IMR-90 (cell line): Measurements from ENCODE around the gene MYORG. TPM values are rescaled to one million over a fixed set of nuclear protein-coding genes. Genes with fewer than 3 reads are reported as not detected.

ENCODE experiments used
- ATAC-seq: fragments of 200-7000 bp; cut with Tn5 transposase; 2 replicates; pipeline ENCODE4 v1.9.1; 2020; ENCODE audit warnings: low read depth, mild to moderate bottlenecking, moderate library complexity
- BruUV-seq: library from RNA; stranded (reverse); fragments of 400-500 nt; replicated peaks from 2 replicates; lab custom pipeline; 2021; lab: Mats Ljungman, UMichigan
- CTCF ChIA-PET: fragments of 300-600 bp; formaldehyde crosslinking; extraction: SDS; loops from one replicate; lab custom pipeline; 2021; ENCODE audit warnings: antibody characterized with exemption; lab: Yijun Ruan, JAX
- POLR2A ChIA-PET: fragments of 300-600 bp; sonication (Branson Sonifier 250); formaldehyde crosslinking; loops from one replicate; lab custom pipeline; 2022; ENCODE audit warnings: antibody characterized with exemption; ENCODE audit not compliant: unreplicated experiment; lab: Charles Lee
- DNase-seq: peaks from one replicate; pipeline ENCODE4 v3.0.0; 2013
- H2AFZ ChIP-seq: replicated peaks from 2 replicates; pipeline ENCODE3; 2013; ENCODE audit warnings: low read length, mild to moderate bottlenecking; ENCODE audit not compliant: poor library complexity
- H2AK5ac ChIP-seq: 2 replicates; pipeline ENCODE4 v1.6.1; 2013; ENCODE audit warnings: low read depth, low read length, inconsistent platforms
- H2AK9ac ChIP-seq: replicated peaks from 2 replicates; pipeline ENCODE3; 2013; ENCODE audit warnings: mild to moderate bottlenecking, low read depth, low read length, moderate library complexity; ENCODE audit not compliant: poor library complexity
- H2BK120ac ChIP-seq: 2 replicates; pipeline ENCODE4 v1.6.1; 2013; ENCODE audit warnings: low read depth, low read length, inconsistent platforms
- H2BK15ac ChIP-seq: 3 replicates; pipeline ENCODE4 v1.6.1; 2013; ENCODE audit warnings: low read depth, low read length, inconsistent platforms
- H2BK20ac ChIP-seq: 2 replicates; pipeline ENCODE4 v1.6.1; 2013; ENCODE audit warnings: low read depth, mild to moderate bottlenecking, inconsistent platforms, low read length, moderate library complexity
- H2BK5ac ChIP-seq: 2 replicates; pipeline ENCODE4 v1.6.1; 2013; ENCODE audit warnings: mild to moderate bottlenecking, low read depth, low read length, inconsistent platforms; ENCODE audit not compliant: poor library complexity, severe bottlenecking
- H3K14ac ChIP-seq: replicated peaks from 2 replicates; pipeline ENCODE4 v1.6.1; 2013; ENCODE audit warnings: low read depth, low read length, inconsistent platforms
- H3K18ac ChIP-seq: 2 replicates; pipeline ENCODE4 v1.6.1; 2013; ENCODE audit warnings: low read depth, low read length, control low read depth
- H3K23ac ChIP-seq: 2 replicates; pipeline ENCODE4 v1.6.1; 2013; ENCODE audit warnings: low read depth, low read length, inconsistent platforms
- H3K27ac ChIP-seq: 2 replicates; pipeline ENCODE4 v1.5.1; 2013; ENCODE audit warnings: mild to moderate bottlenecking, control low read depth, low read length; ENCODE audit not compliant: insufficient read depth
- H3K27me3 ChIP-seq: 2 replicates; pipeline ENCODE4 v1.6.1; 2013; ENCODE audit warnings: low read length; ENCODE audit not compliant: control insufficient read depth, insufficient read depth
- H3K36me3 ChIP-seq: 2 replicates; pipeline ENCODE4 v1.6.1; 2013; ENCODE audit warnings: low read length, mixed read lengths; ENCODE audit not compliant: control insufficient read depth, insufficient read depth
- H3K4ac ChIP-seq: 2 replicates; pipeline ENCODE4 v1.6.1; 2013; ENCODE audit warnings: low read depth, low read length, inconsistent platforms
- H3K4me1 ChIP-seq: 2 replicates; pipeline ENCODE4 v1.6.1; 2013; ENCODE audit warnings: low read length, mixed read lengths; ENCODE audit not compliant: control insufficient read depth, insufficient read depth
- H3K4me2 ChIP-seq: 2 replicates; pipeline ENCODE4 v1.6.1; 2013; ENCODE audit warnings: low read depth, mild to moderate bottlenecking, control low read depth, low read length, moderate library complexity
- H3K4me3 ChIP-seq: 2 replicates; pipeline ENCODE4 v1.5.1; 2013; ENCODE audit warnings: low read depth, mild to moderate bottlenecking, control low read depth, low read length, moderate library complexity; ENCODE audit not compliant: insufficient read depth
- H3K56ac ChIP-seq: 2 replicates; pipeline ENCODE4 v1.6.1; 2013; ENCODE audit warnings: low read length, inconsistent platforms; ENCODE audit not compliant: insufficient read depth; ENCODE audit errors: extremely low read depth
- H3K79me1 ChIP-seq, 2 experiments: 2 replicates each; pipeline ENCODE4 v1.6.1; 2013; ENCODE audit warnings: low read length in 2 of 2, inconsistent platforms in 1 of 2, low read depth in 1 of 2
- H3K9ac ChIP-seq: 2 replicates; pipeline ENCODE4 v1.6.1; 2013; ENCODE audit warnings: low read depth, low read length, control low read depth
- H3K9me1 ChIP-seq: 2 replicates; pipeline ENCODE4 v1.6.1; 2013; ENCODE audit warnings: low read length, inconsistent platforms; ENCODE audit not compliant: insufficient read depth
- H3K9me3 ChIP-seq: 2 replicates; pipeline ENCODE4 v1.6.1; 2013; ENCODE audit warnings: low read length; ENCODE audit not compliant: control insufficient read depth, insufficient read depth
- H4K20me1 ChIP-seq: 2 replicates; pipeline ENCODE4 v1.6.1; 2013; ENCODE audit warnings: low read length, inconsistent platforms; ENCODE audit not compliant: insufficient read depth
- H4K5ac ChIP-seq: 2 replicates; pipeline ENCODE4 v1.6.1; 2013; ENCODE audit warnings: mild to moderate bottlenecking, low read depth, low read length, control low read depth
- H4K8ac ChIP-seq, 2 experiments: 2 replicates each; pipeline ENCODE4 v1.6.1; 2013; ENCODE audit warnings: low read depth in 2 of 2, low read length in 2 of 2, control low read depth in 1 of 2, inconsistent platforms in 1 of 2
- H4K91ac ChIP-seq: 2 replicates; pipeline ENCODE4 v1.6.1; 2013; ENCODE audit warnings: low read depth, low read length, inconsistent platforms; ENCODE audit not compliant: insufficient read depth
- BHLHE40 ChIP-seq: fragments of 150-350 bp; IDR thresholded peaks from 2 replicates; pipeline ENCODE4 v1.6.1; 2016; ENCODE audit warnings: mild to moderate bottlenecking, low read depth, low read length
- NFE2L2 ChIP-seq: fragments of 150-350 bp; IDR thresholded peaks from 2 replicates; pipeline ENCODE4 v1.6.1; 2016; ENCODE audit warnings: low read depth, mild to moderate bottlenecking, low read length
- WGBS, 2 experiments: methylation state at CpG; one replicate each; pipeline versions ENCODE4 v1.1.5 to v1.1.7; 2013; ENCODE audit warnings: missing lambda C conversion rate in 2 of 2; ENCODE audit not compliant: insufficient read length in 1 of 2; ENCODE audit errors: extremely low coverage in 2 of 2; 5-methylcytosine and 5-hydroxymethylcytosine counted together
- dilution Hi-C: fragments of 300-500 bp; cut with HindIII; formaldehyde crosslinking; loops from one replicate; pipeline ENCODE4 v1.14.3; 2018; ENCODE audit warnings: low sequenced_read_pairs; ENCODE audit not compliant: unreplicated experiment
- in situ Hi-C: fragments of 300-500 bp; cut with MboI; formaldehyde crosslinking; loops from 3 replicates; pipeline ENCODE4 v1.14.3; 2019; ENCODE audit warnings: low sequenced_read_pairs, inconsistent platforms, mixed read lengths
- intact Hi-C: fragments of 100-400 bp; cut with micrococcal nuclease; formaldehyde crosslinking; loops from 2 replicates; pipeline ENCODE4 v1.10.0; 2022
- polyA plus RNA-seq, 3 experiments: library from polyadenylated mRNA; depleted of rRNA; stranded (reverse); fragments of >200 nt; gene quantifications; 2 replicates each; pipeline ENCODE4 v1.2.3, GENCODE V29; 2012; ENCODE audit warnings: low replicate concordance in 1 of 3
- total RNA-seq: library from RNA; depleted of rRNA; stranded (reverse); fragments of >200 nt; gene quantifications from 2 replicates; pipeline ENCODE4 v1.2.3, GENCODE V29; 2012

Gene MYORG
- total and polyA plus RNA-seq, 2 of the 4 experiments (the other 2 are of a cell fraction) = 0.36 to 0.60 TPM

GRCh38 chr9:34387239-34387638 is 10.5 kb upstream of the MYORG start:
- no peaks in the 10 kb centered on the region for H3K9me1 ChIP-seq
- no peak overlapping the region for H3K56ac ChIP-seq
- ChIA-PET POLR2A (no interaction called here), CTCF (no interaction called here)
- H3K4me3 ChIP-seq = no peak overlapping the region
- H3K14ac ChIP-seq = no peak overlapping the region
- H3K9me3 ChIP-seq = no peaks in the 10 kb centered on the region
- dilution Hi-C loops (no loop called here), intact Hi-C loops (no loop called here), in situ Hi-C loops (no loop called here)
- ATAC-seq (no peak), DNase-seq (no peak)
- H2BK20ac ChIP-seq = no peak overlapping the region
- no peak overlapping the region for H2AFZ ChIP-seq
- no peaks in the 10 kb centered on the region; the same call in 1 of the 2 replicates for H3K4me1 ChIP-seq
- no peak overlapping the region for H2BK15ac ChIP-seq
- H3K4me2 ChIP-seq = no peak overlapping the region
- no peak overlapping the region for H2AK5ac ChIP-seq
- H4K20me1 ChIP-seq = no peaks in the 10 kb centered on the region
- TF ChIP-seq NFE2L2 (peak; percentile 67), BHLHE40 (no peak)
- no peak overlapping the region for H2BK5ac ChIP-seq
- no CpG with 5 or more reads among the region's 4 CpGs for WGBS, 2 experiments
- no peak overlapping the region for H3K4ac ChIP-seq
- no TSS peak for BruUV-seq
- no peak overlapping the region for H3K18ac ChIP-seq
- H3K36me3 ChIP-seq = no peaks in the 10 kb centered on the region
- H3K27me3 ChIP-seq = peaks cover 1% of the 10 kb centered on the region; the same call in 1 of the 2 replicates
- no peak overlapping the region for H4K5ac ChIP-seq
- H3K79me1 ChIP-seq = no peaks in the 10 kb centered on the region
- no peak overlapping the region for H2AK9ac ChIP-seq
- H3K27ac ChIP-seq = no peak overlapping the region
- no peak overlapping the region for H2BK120ac ChIP-seq
- no peak overlapping the region for H4K91ac ChIP-seq
- H4K8ac ChIP-seq = no peak overlapping the region
- no peak overlapping the region for H3K9ac ChIP-seq
- no peak overlapping the region for H3K23ac ChIP-seq
